ENCODE measurements around the gene ELOVL2. TPM values are rescaled to one million over a fixed set of nuclear protein-coding genes. Genes with fewer than 3 reads are reported as not detected.

The ELOVL2 gene
- total RNA-seq, 2 donors from 2014 or later: 0.86 to 1.6 TPM

- no peak for TF ChIP-seq CTCF (IDR thresholded peaks at IDR 0.05)
- H3K9me3 ChIP-seq: no peaks in the 10 kb centered on the region
- no peak for DNase-seq (ENCODE audit: low spot score)
Observed at GRCh38 chr6:11072101-11072500, 28.0 kb upstream of the ELOVL2 start.

GRCh38 chr6:11069760-11070159, 25.7 kb upstream of the ELOVL2 start:
- TF ChIP-seq CTCF (IDR thresholded peaks at IDR 0.05): no peak
- Histone ChIP-seq H3K27me3 (no peaks in the 10 kb centered on the region), H3K4me3 (no peak overlapping the region), H3K27ac (no peak overlapping the region), H3K4me1 (no peaks in the 10 kb centered on the region), H3K36me3 (no peaks in the 10 kb centered on the region), H3K9me3 (no peaks in the 10 kb centered on the region)
- DNase-seq (ENCODE audit: low spot score): no peak

More at GRCh38 chr6:11072101-11072500, 28.0 kb upstream of the ELOVL2 start:
- no peaks in the 10 kb centered on the region for H3K4me1 ChIP-seq
- H3K27ac ChIP-seq: no peak overlapping the region
- H3K4me3 ChIP-seq: no peak overlapping the region
- H3K36me3 ChIP-seq: no peaks in the 10 kb centered on the region
- no peaks in the 10 kb centered on the region for H3K27me3 ChIP-seq

GRCh38 chr6:11067348-11067747, 23.2 kb upstream of the ELOVL2 start:
- no peak for TF ChIP-seq CTCF (IDR thresholded peaks at IDR 0.05)
- H3K9me3 ChIP-seq: no peaks in the 10 kb centered on the region
- no peak for DNase-seq (ENCODE audit: low spot score)
- no peaks in the 10 kb centered on the region for H3K36me3 ChIP-seq
- H3K27ac ChIP-seq: no peak overlapping the region
- H3K4me1 ChIP-seq: no peaks in the 10 kb centered on the region
- no peak overlapping the region for H3K4me3 ChIP-seq
- H3K27me3 ChIP-seq: no peaks in the 10 kb centered on the region

- H3K36me3 ChIP-seq: no peaks in the 10 kb centered on the region
- no peaks in the 10 kb centered on the region for H3K4me1 ChIP-seq
- DNase-seq (ENCODE audit: low spot score): no peak
- no peak overlapping the region for H3K4me3 ChIP-seq
- no peaks in the 10 kb centered on the region for H3K27me3 ChIP-seq
- no peak for TF ChIP-seq CTCF (IDR thresholded peaks at IDR 0.05)
- no peaks in the 10 kb centered on the region for H3K9me3 ChIP-seq
- no peak overlapping the region for H3K27ac ChIP-seq
Observed at GRCh38 chr6:11066505-11067347, 22.6 kb upstream of the ELOVL2 start.

- Histone ChIP-seq H3K27me3 (no peaks in the 10 kb centered on the region), H3K4me1 (no peaks in the 10 kb centered on the region), H3K27ac (no peak overlapping the region), H3K9me3 (no peaks in the 10 kb centered on the region), H3K36me3 (no peaks in the 10 kb centered on the region), H3K4me3 (no peak overlapping the region)
- TF ChIP-seq CTCF (IDR thresholded peaks at IDR 0.05): no peak
- no peak for DNase-seq (ENCODE audit: low spot score)
Observed at GRCh38 chr6:11065436-11066202, 21.5 kb upstream of the ELOVL2 start.

Measured in right atrium auricular region (tissue), 2 donors.